Daoy (cell line): Measurements from ENCODE around the gene LRRC40. TPM values are rescaled to one million over a fixed set of nuclear protein-coding genes. Genes with fewer than 3 reads are reported as not detected.

Experiments
- DNase-seq: peaks from one replicate; pipeline ENCODE4 v3.0.0-alpha.2; 2015; ENCODE audit warnings: low read depth
- total RNA-seq: library from RNA; depleted of rRNA; stranded (reverse); fragments of >200 nt; shearing (Covaris generic); gene quantifications from 2 replicates; pipeline ENCODE4 v1.2.3, GENCODE V29; 2014; rRNA removed

Gene LRRC40
- total RNA-seq, 1 experiment from 2014 or later, result 47.5 TPM

GRCh38 chr1:70115315-70115714 lies 90.1 kb downstream of the LRRC40 start:
- no peak for DNase-seq

- no peak for DNase-seq
These were observed 92.5 kb downstream of the LRRC40 start for GRCh38 chr1:70112838-70113237.

- no peak for DNase-seq
These were observed 96.1 kb downstream of the LRRC40 start for GRCh38 chr1:70109241-70109640.

- no peak for DNase-seq
These were observed 101.6 kb downstream of the LRRC40 start for GRCh38 chr1:70103770-70104169.

- no peak for DNase-seq
These were observed 103.6 kb downstream of the LRRC40 start for GRCh38 chr1:70101774-70102173.

- DNase-seq, result no peak
These were observed 104.1 kb downstream of the LRRC40 start for GRCh38 chr1:70101231-70101630.

Other genes starting within 250 kb of the LRRC40 start
- gene SRSF11, start 15.8 kb upstream of the LRRC40 start, total RNA-seq, result 100 and 110 TPM in 2 replicates
- gene ANKRD13C, start 149.1 kb upstream of the LRRC40 start, total RNA-seq, result 29.9 and 30.6 TPM in 2 replicates
- 4.8 and 5.0 TPM in 2 replicates for gene CTH, start 205.7 kb upstream of the LRRC40 start, total RNA-seq